T47D (cell line): Measurements from ENCODE around the gene REL.
"Not testable (repeated sequence)": the region's sequence is repeated elsewhere in the genome, so short reads cannot be mapped to it uniquely, and the experiment has no call there.

ENCODE experiments used
- DNase-seq, 2 experiments: peaks; one replicate each; pipeline versions ENCODE4 v3.0.0 to v3.0.0-alpha.2; 2011 to 2012; ENCODE audit warnings: low read depth in 1 of 2, low spot score in 1 of 2
- JUND ChIP-seq: IDR thresholded peaks from 2 replicates; pipeline ENCODE4 v1.6.1; 2012; ENCODE audit warnings: low read depth
- in situ Hi-C: cut with HindIII; loops from 2 replicates; pipeline ENCODE4 v1.10.0; 2016; ENCODE audit warnings: low sequenced_read_pairs, low pct_unique_long_range_greater_than_20kb

Gene REL

GRCh38 chr2:60906395-60906794 is 25.0 kb downstream of the REL start:
- no peak for DNase-seq
- in situ Hi-C loops: no loop called here
- no peak for TF ChIP-seq JUND

GRCh38 chr2:60907329-60907728 is 26.0 kb downstream of the REL start:
- TF ChIP-seq JUND: no peak
- DNase-seq: no peak
- in situ Hi-C loops: no loop called here

GRCh38 chr2:60925994-60926740 is 44.8 kb downstream of the REL start:
- TF ChIP-seq JUND: no peak
- in situ Hi-C loops: no loop called here
- DNase-seq: peak; percentile 13 to 39

- DNase-seq: no peak
- TF ChIP-seq JUND: no peak
- in situ Hi-C loops: no loop called here
Measured at GRCh38 chr2:60926741-60927552, 45.6 kb downstream of the REL start.

GRCh38 chr2:60932061-60932460 is 50.7 kb downstream of the REL start:
- in situ Hi-C loops, DNase-seq: not testable (repeated sequence)

- no peak for DNase-seq
- TF ChIP-seq JUND: no peak
- in situ Hi-C loops: no loop called here
Measured at GRCh38 chr2:60932954-60933353, 51.6 kb downstream of the REL start.

DNA sequence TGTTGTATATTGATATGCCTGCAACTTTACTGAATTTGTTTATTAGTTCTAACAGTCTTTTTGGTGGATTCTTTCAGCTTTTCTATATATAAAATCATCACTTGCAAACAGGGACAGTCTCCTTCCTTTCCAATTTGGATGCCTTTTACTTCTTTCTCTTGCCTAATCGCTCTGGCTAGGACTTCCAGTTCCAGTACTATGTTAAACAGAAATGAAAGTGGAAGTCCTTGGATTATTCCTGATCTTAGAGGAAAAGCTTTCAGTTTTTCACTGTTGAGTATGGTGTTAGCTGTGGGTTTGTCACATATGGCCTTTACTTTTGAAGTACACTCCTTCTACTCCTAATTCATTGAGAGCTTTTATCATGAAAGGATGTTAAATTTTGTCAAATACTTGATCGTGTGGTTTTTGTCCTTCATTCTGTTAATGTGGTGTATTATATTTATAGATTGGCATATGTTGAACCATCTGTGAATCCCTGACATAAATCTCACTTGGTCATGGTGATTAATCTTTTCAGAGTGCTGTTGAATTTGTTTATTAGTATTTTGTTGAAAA is 52.9 kb downstream of the REL start:
- in situ Hi-C loops: no loop called here
- no peak for DNase-seq
- no peak for TF ChIP-seq JUND

DNA sequence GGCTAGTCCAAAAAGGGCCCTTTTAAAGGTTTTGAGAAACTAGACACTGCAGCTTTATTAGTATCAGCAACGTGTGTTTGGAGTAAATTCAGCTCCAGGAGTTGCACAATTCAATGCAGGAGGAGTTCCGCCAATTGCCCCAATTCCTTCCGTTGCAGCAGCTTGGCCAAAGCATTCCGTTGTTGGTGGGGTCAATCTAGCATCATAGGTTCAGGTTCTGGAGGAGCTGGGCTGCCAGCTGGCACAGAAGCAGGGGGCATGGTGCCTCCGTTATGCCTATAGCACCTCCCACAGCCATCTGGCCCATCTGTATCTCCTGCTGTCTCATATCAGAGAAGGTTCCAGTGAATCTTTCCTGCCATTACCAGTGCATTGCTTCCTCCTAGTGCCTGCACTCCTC is 55.4 kb downstream of the REL start:
- TF ChIP-seq JUND: no peak
- DNase-seq: no peak
- in situ Hi-C loops: no loop called here

DNA sequence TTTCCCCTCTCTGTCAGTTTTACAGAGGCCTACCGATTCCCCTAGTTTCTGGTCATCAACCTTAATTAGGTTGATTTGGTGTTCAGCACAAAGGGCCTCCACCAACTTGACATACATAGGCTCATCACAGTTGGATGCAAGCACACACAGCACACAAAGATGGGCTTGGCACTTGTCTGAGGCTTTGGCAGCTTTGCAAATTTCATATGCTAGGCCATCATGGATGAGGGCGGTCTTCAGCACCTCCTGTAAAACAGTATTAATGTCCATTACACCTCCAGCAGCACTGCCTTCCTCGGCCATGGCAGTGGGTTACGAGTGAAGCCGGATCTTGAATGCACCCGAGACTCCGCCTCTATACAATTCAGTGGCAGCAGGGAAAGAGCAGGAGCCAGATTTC is 56.9 kb downstream of the REL start:
- DNase-seq: no peak
- in situ Hi-C loops: no loop called here
- TF ChIP-seq JUND: no peak

DNA sequence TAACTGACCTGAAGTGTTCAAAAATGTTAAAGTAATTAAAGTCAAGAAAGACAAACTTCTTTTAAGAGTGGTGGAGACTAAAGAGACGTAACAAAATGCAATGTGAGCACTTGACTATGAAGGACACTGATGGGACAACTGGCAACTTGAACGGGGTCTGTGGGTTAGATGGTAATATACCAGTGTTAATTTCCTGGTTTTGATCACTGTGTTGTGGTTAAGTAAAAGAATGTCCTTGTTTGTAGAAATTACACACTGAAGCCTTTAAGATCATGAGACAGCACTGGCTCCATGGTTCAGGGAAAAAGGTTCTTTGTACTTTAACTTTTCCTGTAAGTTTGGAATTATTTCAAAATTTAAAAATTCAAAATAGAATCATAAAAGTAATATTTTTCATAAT is 58.2 kb downstream of the REL start:
- in situ Hi-C loops: no loop called here
- no peak for TF ChIP-seq JUND
- no peak for DNase-seq

DNA sequence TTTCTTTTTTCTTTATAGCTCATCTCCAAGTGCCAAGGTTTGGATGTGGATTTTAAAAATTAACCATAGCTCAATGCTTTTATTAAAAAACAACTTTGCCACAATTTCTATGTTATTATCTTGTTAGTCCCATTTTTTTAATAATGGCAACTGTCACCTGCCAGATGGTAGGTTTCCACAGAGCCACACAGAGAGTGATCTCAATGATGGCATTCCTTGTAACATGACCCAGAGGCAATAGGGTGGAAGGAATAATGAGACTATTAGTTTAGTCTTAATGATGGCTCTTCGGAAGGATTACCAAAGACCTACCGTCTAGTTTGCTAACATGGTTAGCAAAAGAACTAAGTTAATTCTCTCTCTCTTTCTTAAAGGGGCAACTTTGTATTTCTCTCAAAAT is 64.0 kb downstream of the REL start:
- DNase-seq: no peak
- TF ChIP-seq JUND: no peak
- in situ Hi-C loops: no loop called here

DNA sequence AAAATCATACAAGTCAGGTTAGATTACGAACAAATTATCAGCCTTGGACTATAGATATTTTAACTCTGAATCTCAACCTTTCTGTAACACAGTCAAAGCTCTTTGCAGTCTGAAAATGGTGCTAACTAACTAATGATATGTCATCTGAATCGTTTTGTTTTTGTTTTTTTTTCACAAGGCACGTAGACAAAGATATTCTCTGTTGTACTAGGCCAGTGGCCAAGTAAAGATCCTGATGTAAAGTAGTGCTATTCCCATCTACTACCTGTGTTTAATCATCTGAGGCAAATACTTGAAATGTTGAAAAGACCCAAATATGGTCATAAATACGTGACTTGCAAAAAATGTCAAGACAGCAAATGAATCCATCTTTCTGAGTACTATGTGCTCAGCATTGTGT is 65.7 kb downstream of the REL start:
- in situ Hi-C loops: no loop called here
- no peak for DNase-seq
- TF ChIP-seq JUND: no peak

DNA sequence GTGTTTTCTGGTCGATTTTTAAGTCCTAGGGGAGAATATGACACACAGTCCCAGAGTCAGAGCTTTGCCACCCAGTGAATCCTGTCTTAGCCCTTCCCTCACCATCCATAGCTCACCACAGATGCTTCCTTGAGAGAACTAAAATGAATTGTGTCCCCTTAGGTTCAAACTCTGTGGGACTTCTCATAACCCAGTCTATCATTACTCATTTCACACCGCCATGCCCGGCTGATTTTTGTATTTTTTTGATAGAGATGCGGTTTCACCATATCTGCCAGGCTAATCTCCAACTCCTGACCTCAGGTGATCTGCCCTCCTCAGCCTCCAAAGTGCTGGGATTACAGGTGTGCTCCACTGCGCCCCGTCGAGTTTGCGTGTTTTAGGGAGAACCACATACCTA is 66.8 kb downstream of the REL start:
- no peak for DNase-seq
- in situ Hi-C loops: no loop called here
- no peak for TF ChIP-seq JUND
